OCI-LY7 (cell line): ENCODE measurements around the gene CASK. TPM values are rescaled to one million over a fixed set of nuclear protein-coding genes. Genes with fewer than 3 reads are reported as not detected.

Source experiments
- small RNA-seq: library from RNA; depleted of rRNA; stranded (forward); fragments of <200 nt; gene quantifications from one replicate; pipeline ENCODE3, GENCODE V24; 2014
- total RNA-seq, 2 experiments: library from RNA; depleted of rRNA in 1 of 2; stranded (reverse); fragments of >200 nt in 1 of 2; shearing (Covaris generic) in 1 of 2; gene quantifications; 2 replicates each; pipeline ENCODE4 v1.2.3, GENCODE V29; 2014 to 2022

Gene CASK
- total RNA-seq, 2 experiments from 2014 or later = 18.6 to 29.4 TPM

Small RNA genes within 50 kb of the gene (small RNA-seq; reads per million reads assigned to genes)
- gene AL353691.2 = not detected
- gene RN7SL144P = not detected
- gene RNU6-1321P = not detected
- gene RNU6-202P = not detected

Other genes with a start within 250 kb of the CASK start
- gene GPR34, start 234.6 kb downstream of the CASK start, total RNA-seq (2014; rRNA removed; shearing (Covaris generic)) = not detected in 2 replicates
- not detected in 2 replicates for gene GPR34, start 234.6 kb downstream of the CASK start, total RNA-seq (2022)
- gene GPR82, start 199.4 kb downstream of the CASK start, total RNA-seq (2014; rRNA removed; shearing (Covaris generic)) = not detected in 2 replicates
- gene GPR82, start 199.4 kb downstream of the CASK start, total RNA-seq (2022) = 0.20 and 0.53 TPM in 2 replicates